ENCODE measurements around the gene AGAP3.

AGAP3 gene

GRCh38 chr7:151088019-151088855, 2.0 kb downstream of the AGAP3 start:
- no peak for DNase-seq

- no peak for DNase-seq
Measured at GRCh38 chr7:151088856-151089699, 2.8 kb downstream of the AGAP3 start.

GRCh38 chr7:151089893-151090730, 3.8 kb downstream of the AGAP3 start:
- no peak for DNase-seq

- no peak for DNase-seq
Measured at GRCh38 chr7:151091003-151091402, 4.7 kb downstream of the AGAP3 start.

- DNase-seq = no peak
Measured at GRCh38 chr7:151091431-151091830, 5.2 kb downstream of the AGAP3 start.

- DNase-seq = no peak
Measured at GRCh38 chr7:151091988-151092387, 5.7 kb downstream of the AGAP3 start.

GRCh38 chr7:151093748-151094147, 7.5 kb downstream of the AGAP3 start:
- no peak for DNase-seq

- no peak for DNase-seq
Measured at GRCh38 chr7:151094675-151095074, 8.4 kb downstream of the AGAP3 start.

GRCh38 chr7:151095123-151095797, 9.0 kb downstream of the AGAP3 start:
- DNase-seq = no peak

GRCh38 chr7:151095828-151096475, 9.7 kb downstream of the AGAP3 start:
- DNase-seq = no peak

- no peak for DNase-seq
Measured at GRCh38 chr7:151099486-151100211, 13.4 kb downstream of the AGAP3 start.

- no peak for DNase-seq
Measured at GRCh38 chr7:151100921-151101320, 14.6 kb downstream of the AGAP3 start.

GRCh38 chr7:151101621-151102396, 15.5 kb downstream of the AGAP3 start:
- DNase-seq = no peak

GRCh38 chr7:151102991-151103390, 16.7 kb downstream of the AGAP3 start:
- no peak for DNase-seq

GRCh38 chr7:151103973-151104372, 17.7 kb downstream of the AGAP3 start:
- no peak for DNase-seq

- DNase-seq = no peak
Measured at GRCh38 chr7:151104411-151105235, 18.3 kb downstream of the AGAP3 start.

GRCh38 chr7:151107882-151108281, 21.6 kb downstream of the AGAP3 start:
- DNase-seq = no peak

- no peak for DNase-seq
Measured at GRCh38 chr7:151109094-151110048, 23.1 kb downstream of the AGAP3 start.
